Measurements from ENCODE around the gene TLX3. TPM values are rescaled to one million over a fixed set of nuclear protein-coding genes. Genes with fewer than 3 reads are reported as not detected.

TLX3 gene
- total RNA-seq, 2 experiments from 2014 or later: not detected

GRCh38 chr5:171315386-171315891 is 6.4 kb downstream of the TLX3 start:
- CTCF ChIA-PET: interaction anchor here (1.0 kb wide), 1 partner anchor 27 kb away, joined by 3 read pairs; no protein-coding TSS in a partner anchor
- peaks cover 78% of the 10 kb centered on the region for H3K27me3 Mint-ChIP-seq (ENCODE audit: low read depth)
- peaks cover 19% of the 10 kb centered on the region for H3K4me1 Mint-ChIP-seq (ENCODE audit: low read depth)
- no peak overlapping the region for H3K27ac Mint-ChIP-seq
- POLR2A ChIA-PET: no interaction called here
- H3K9me3 Mint-ChIP-seq (ENCODE audit: insufficient read depth): no peaks in the 10 kb centered on the region
- no peak for ATAC-seq
- DNase-seq: no peak
- H3K36me3 Mint-ChIP-seq (ENCODE audit: low read depth): peaks cover 7% of the 10 kb centered on the region
- H3K4me3 Mint-ChIP-seq: no peak overlapping the region

GRCh38 chr5:171315925-171316257 is 6.8 kb downstream of the TLX3 start:
- ATAC-seq (no peak), DNase-seq (no peak)
- peak overlapping the region; percentile 9 for H3K4me3 Mint-ChIP-seq
- peaks cover 7% of the 10 kb centered on the region for H3K36me3 Mint-ChIP-seq (ENCODE audit: low read depth)
- H3K4me1 Mint-ChIP-seq (ENCODE audit: low read depth): peaks cover 15% of the 10 kb centered on the region
- no peak overlapping the region for H3K27ac Mint-ChIP-seq
- POLR2A ChIA-PET: no interaction called here
- H3K9me3 Mint-ChIP-seq (ENCODE audit: insufficient read depth): no peaks in the 10 kb centered on the region
- peaks cover 75% of the 10 kb centered on the region for H3K27me3 Mint-ChIP-seq (ENCODE audit: low read depth)
- CTCF ChIA-PET: interaction anchor here (1.0 kb wide), 1 partner anchor 27 kb away, joined by 3 read pairs; no protein-coding TSS in a partner anchor

- Mint-ChIP-seq H3K27me3 (ENCODE audit: low read depth) (peaks cover 76% of the 10 kb centered on the region), H3K36me3 (ENCODE audit: low read depth) (peaks cover 7% of the 10 kb centered on the region), H3K9me3 (ENCODE audit: insufficient read depth) (no peaks in the 10 kb centered on the region), H3K4me1 (ENCODE audit: low read depth) (peaks cover 14% of the 10 kb centered on the region), H3K4me3 (peak overlapping the region; percentile 9), H3K27ac (peak overlapping the region; percentile 30)
- DNase-seq (no peak), ATAC-seq (no peak)
- POLR2A ChIA-PET: no interaction called here
- CTCF ChIA-PET: interaction anchor here (1.0 kb wide), 1 partner anchor 26 kb away, joined by 3 read pairs; no protein-coding TSS in a partner anchor
These were observed 7.4 kb downstream of the TLX3 start for GRCh38 chr5:171316258-171317121.

- ATAC-seq: no peak
- H3K9me3 Mint-ChIP-seq (ENCODE audit: insufficient read depth): no peaks in the 10 kb centered on the region
- POLR2A ChIA-PET: no interaction called here
- H3K4me3 Mint-ChIP-seq: no peak overlapping the region
- H3K36me3 Mint-ChIP-seq (ENCODE audit: low read depth): peaks cover 7% of the 10 kb centered on the region
- H3K27ac Mint-ChIP-seq: no peak overlapping the region
- DNase-seq: no peak
- H3K27me3 Mint-ChIP-seq (ENCODE audit: low read depth): peaks cover 79% of the 10 kb centered on the region
- CTCF ChIA-PET: no interaction called here
- H3K4me1 Mint-ChIP-seq (ENCODE audit: low read depth): peaks cover 14% of the 10 kb centered on the region
These were observed 8.2 kb downstream of the TLX3 start for GRCh38 chr5:171317230-171317629.

- H3K27ac Mint-ChIP-seq: no peak overlapping the region
- no peak overlapping the region for H3K4me3 Mint-ChIP-seq
- H3K4me1 Mint-ChIP-seq (ENCODE audit: low read depth): peaks cover 9% of the 10 kb centered on the region
- peaks cover 72% of the 10 kb centered on the region for H3K27me3 Mint-ChIP-seq (ENCODE audit: low read depth)
- ChIA-PET CTCF (interaction anchor here (1.2 kb wide), 1 partner anchor 8 kb away, joined by 3 read pairs; no protein-coding TSS in a partner anchor), POLR2A (no interaction called here)
- DNase-seq (no peak), ATAC-seq (no peak)
- H3K36me3 Mint-ChIP-seq (ENCODE audit: low read depth): peaks cover 4% of the 10 kb centered on the region
- H3K9me3 Mint-ChIP-seq (ENCODE audit: insufficient read depth): no peaks in the 10 kb centered on the region
These were observed 9.0 kb downstream of the TLX3 start for GRCh38 chr5:171318026-171318425.

GRCh38 chr5:171321447-171321846 is 12.4 kb downstream of the TLX3 start:
- ChIA-PET CTCF (no interaction called here), POLR2A (no interaction called here)
- DNase-seq: no peak
- ATAC-seq: no peak
- H3K27me3 Mint-ChIP-seq (ENCODE audit: low read depth): peaks cover 56% of the 10 kb centered on the region
- H3K27ac Mint-ChIP-seq: no peak overlapping the region
- H3K4me1 Mint-ChIP-seq (ENCODE audit: low read depth): no peaks in the 10 kb centered on the region
- no peaks in the 10 kb centered on the region for H3K36me3 Mint-ChIP-seq (ENCODE audit: low read depth)
- H3K4me3 Mint-ChIP-seq: no peak overlapping the region
- no peaks in the 10 kb centered on the region for H3K9me3 Mint-ChIP-seq (ENCODE audit: insufficient read depth)

GRCh38 chr5:171322527-171322926 is 13.5 kb downstream of the TLX3 start:
- no peak overlapping the region for H3K27ac Mint-ChIP-seq
- ATAC-seq (no peak), DNase-seq (no peak)
- no peaks in the 10 kb centered on the region for H3K9me3 Mint-ChIP-seq (ENCODE audit: insufficient read depth)
- H3K4me1 Mint-ChIP-seq (ENCODE audit: low read depth): no peaks in the 10 kb centered on the region
- peaks cover 48% of the 10 kb centered on the region for H3K27me3 Mint-ChIP-seq (ENCODE audit: low read depth)
- ChIA-PET CTCF (interaction anchor here (0.5 to 2.3 kb wide), 2 partner anchors 70 to 115 kb away, joined by 3 to 6 read pairs; no protein-coding TSS in a partner anchor), POLR2A (no interaction called here)
- no peaks in the 10 kb centered on the region for H3K36me3 Mint-ChIP-seq (ENCODE audit: low read depth)
- H3K4me3 Mint-ChIP-seq: no peak overlapping the region

- H3K9me3 Mint-ChIP-seq (ENCODE audit: insufficient read depth): no peaks in the 10 kb centered on the region
- ATAC-seq: no peak
- peaks cover 45% of the 10 kb centered on the region for H3K27me3 Mint-ChIP-seq (ENCODE audit: low read depth)
- no peaks in the 10 kb centered on the region for H3K4me1 Mint-ChIP-seq (ENCODE audit: low read depth)
- no peak for DNase-seq
- H3K36me3 Mint-ChIP-seq (ENCODE audit: low read depth): no peaks in the 10 kb centered on the region
- no peak overlapping the region for H3K4me3 Mint-ChIP-seq
- ChIA-PET CTCF (interaction anchor here (2.1 to 2.3 kb wide), 2 partner anchors 19 to 116 kb away, joined by 4 to 6 read pairs; no protein-coding TSS in a partner anchor), POLR2A (interaction anchor here (0.6 kb wide), 1 partner anchor 684 kb away, joined by 3 read pairs; the partner anchor contains the start of gene FBXW11)
- H3K27ac Mint-ChIP-seq: no peak overlapping the region
These were observed 14.0 kb downstream of the TLX3 start for GRCh38 chr5:171323007-171323406.

GRCh38 chr5:171323806-171324632 is 15.0 kb downstream of the TLX3 start:
- CTCF ChIA-PET: interaction anchor here (2.1 to 2.3 kb wide), 2 partner anchors 18 to 117 kb away, joined by 4 to 6 read pairs; no protein-coding TSS in a partner anchor
- no peaks in the 10 kb centered on the region for H3K4me1 Mint-ChIP-seq (ENCODE audit: low read depth)
- DNase-seq (no peak), ATAC-seq (no peak)
- POLR2A ChIA-PET: no interaction called here
- no peaks in the 10 kb centered on the region for H3K9me3 Mint-ChIP-seq (ENCODE audit: insufficient read depth)
- H3K27me3 Mint-ChIP-seq (ENCODE audit: low read depth): peaks cover 42% of the 10 kb centered on the region
- H3K36me3 Mint-ChIP-seq (ENCODE audit: low read depth): no peaks in the 10 kb centered on the region
- H3K27ac Mint-ChIP-seq: no peak overlapping the region
- H3K4me3 Mint-ChIP-seq: no peak overlapping the region

GRCh38 chr5:171330021-171330420 is 21.0 kb downstream of the TLX3 start:
- Mint-ChIP-seq H3K4me3 (no peak overlapping the region), H3K4me1 (ENCODE audit: low read depth) (no peaks in the 10 kb centered on the region), H3K9me3 (ENCODE audit: insufficient read depth) (no peaks in the 10 kb centered on the region), H3K36me3 (ENCODE audit: low read depth) (no peaks in the 10 kb centered on the region), H3K27ac (no peak overlapping the region), H3K27me3 (ENCODE audit: low read depth) (peaks cover 23% of the 10 kb centered on the region)
- ATAC-seq (no peak), DNase-seq (no peak)
- ChIA-PET CTCF (no interaction called here), POLR2A (interaction anchor here (0.6 kb wide), 1 partner anchor 37 kb away, joined by 3 read pairs; no protein-coding TSS in a partner anchor)

- Mint-ChIP-seq H3K4me1 (ENCODE audit: low read depth) (peaks cover 8% of the 10 kb centered on the region), H3K9me3 (ENCODE audit: insufficient read depth) (no peaks in the 10 kb centered on the region)
These were observed 26.6 kb downstream of the TLX3 start for GRCh38 chr5:171335616-171336015.

More at GRCh38 chr5:171335616-171336015, 26.6 kb downstream of the TLX3 start:
- Mint-ChIP-seq H3K27ac (no peak overlapping the region), H3K4me3 (no peak overlapping the region), H3K27me3 (ENCODE audit: low read depth) (peaks cover 35% of the 10 kb centered on the region), H3K36me3 (ENCODE audit: low read depth) (no peaks in the 10 kb centered on the region)
- DNase-seq (no peak), ATAC-seq (no peak)
- POLR2A ChIA-PET: no interaction called here
- CTCF ChIA-PET: interaction anchor here (2.9 kb wide), 1 partner anchor 128 kb away, joined by 16 read pairs; no protein-coding TSS in a partner anchor
